Mesenteric fat pad (tissue), 1 donor: ENCODE data around the gene SLC15A3. TPM values are rescaled to one million over a fixed set of nuclear protein-coding genes. Genes with fewer than 3 reads are reported as not detected.

Experiments used
- DNase-seq: peaks from one replicate; pipeline ENCODE4 v3.0.0-alpha.2; 2020; ENCODE audit warnings: low spot score
- total RNA-seq: library from RNA; stranded (reverse); fragmentation: NEBNext Ultra II Directional; extraction: Animal tissue kit (Norgen Biotek cat#: 25700); gene quantifications from one replicate; pipeline ENCODE4 v1.2.1, GENCODE V29; 2021
- donor health status: DM: yes; HTN: yes; CAD: no.

Gene SLC15A3
- total RNA-seq, 1 donor from 2014 or later: 47.4 TPM

DNA sequence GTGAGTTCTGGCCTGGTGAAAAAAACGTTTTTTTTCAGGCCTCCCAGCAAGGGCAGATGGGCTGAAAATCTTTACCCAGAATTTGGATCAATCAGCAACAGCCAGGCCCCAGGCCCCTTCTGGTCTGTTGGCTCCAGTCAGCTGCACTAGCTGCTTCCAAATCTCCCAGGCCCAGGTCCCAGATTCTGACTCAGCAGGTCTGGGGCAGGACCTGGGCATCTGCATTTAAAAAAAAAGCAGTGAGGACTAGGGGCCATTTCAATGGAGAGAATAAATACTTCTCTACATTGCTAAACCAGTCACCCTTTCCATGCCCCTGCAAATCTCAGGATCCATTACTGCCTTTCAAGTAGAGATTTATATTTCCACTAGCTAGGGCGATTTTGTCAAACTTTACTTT lies 4.3 kb downstream of the SLC15A3 start:
- DNase-seq: no peak

DNA sequence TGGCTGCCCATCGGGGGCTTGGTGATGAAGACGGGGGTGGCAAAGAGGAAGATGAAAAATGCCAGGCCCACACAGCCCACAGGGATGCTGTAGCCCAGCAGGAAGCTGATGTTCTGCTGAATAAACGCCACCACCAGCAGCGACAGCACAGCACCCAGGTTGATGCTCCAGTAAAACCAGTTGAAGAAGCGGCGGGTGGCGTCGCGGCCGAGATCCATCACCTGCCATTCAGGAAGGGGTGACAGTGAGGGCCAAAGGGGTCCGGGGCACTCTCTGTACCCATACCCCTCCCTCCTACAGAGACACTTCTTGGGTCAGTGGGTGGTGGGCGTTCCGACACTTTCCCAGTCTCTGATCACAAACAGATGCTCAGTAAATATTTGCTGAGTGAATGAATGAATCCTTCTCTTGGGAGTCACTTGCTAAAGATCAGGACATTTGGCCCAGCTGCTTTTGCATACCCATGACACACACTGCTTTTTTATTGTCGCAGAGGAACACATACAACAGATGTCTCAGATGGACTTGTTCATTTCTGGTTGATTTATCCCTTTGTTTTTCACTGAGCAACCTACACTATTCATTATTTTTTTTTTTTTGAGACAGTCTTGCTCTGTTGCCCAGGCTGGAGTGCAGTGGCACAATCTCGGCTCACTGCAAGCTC lies 5.2 kb downstream of the SLC15A3 start:
- DNase-seq: no peak

DNA sequence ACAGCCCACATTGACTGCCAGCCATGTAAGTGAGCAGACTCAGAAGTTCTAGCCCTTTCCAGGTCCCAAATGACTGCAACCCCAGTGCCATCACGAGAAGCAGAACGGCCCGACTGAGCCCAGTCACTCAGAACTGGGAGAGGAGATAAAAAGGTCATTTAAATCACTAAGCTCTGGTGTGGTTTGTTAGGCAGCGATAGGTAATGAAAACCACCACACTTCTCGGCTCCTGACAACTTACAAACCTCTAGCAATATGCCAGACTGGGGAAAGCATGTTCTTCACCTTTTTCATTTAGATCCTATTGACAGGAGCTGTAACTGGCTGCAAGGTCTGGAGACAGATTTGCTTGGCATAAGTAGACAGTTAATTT lies 6.7 kb downstream of the SLC15A3 start:
- no peak for DNase-seq

DNA sequence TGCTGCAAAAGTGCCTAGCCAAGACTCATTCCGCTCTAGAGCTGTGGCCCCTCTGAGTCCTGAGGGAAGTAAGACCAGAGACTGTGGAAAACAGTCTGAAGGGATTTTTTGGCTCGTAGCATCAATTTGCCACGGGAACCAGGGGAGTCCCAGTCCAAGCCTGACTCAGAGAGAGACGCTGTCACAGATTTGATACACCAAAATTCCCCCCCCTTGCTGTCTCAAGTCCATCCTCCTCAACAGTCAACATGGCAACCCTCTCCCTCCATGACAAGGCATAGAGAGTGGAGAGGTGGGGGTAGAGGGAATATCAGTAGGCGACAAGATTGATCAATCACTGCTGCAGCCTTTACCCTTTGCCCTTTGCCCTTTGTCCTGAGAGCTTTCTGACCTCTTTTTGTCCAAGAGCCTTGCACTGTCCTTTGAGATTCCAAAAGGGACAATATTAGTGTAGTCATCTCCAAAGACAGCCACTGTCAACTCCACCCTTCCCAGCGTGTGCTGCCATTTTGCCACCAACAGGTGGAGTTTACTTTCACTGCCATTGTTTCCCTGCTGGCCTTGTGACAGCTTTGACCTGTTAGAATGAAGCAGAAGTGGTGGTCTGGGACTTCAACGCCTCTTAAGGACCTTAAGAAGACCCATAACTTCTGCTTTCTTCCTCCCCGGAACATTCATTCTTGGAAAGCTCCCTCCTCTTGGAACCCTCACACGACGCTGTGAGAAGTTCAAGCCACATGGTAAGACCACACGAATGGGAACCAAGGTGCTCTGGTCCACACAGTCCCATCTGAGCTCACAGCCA lies 7.3 kb downstream of the SLC15A3 start:
- no peak for DNase-seq

DNA sequence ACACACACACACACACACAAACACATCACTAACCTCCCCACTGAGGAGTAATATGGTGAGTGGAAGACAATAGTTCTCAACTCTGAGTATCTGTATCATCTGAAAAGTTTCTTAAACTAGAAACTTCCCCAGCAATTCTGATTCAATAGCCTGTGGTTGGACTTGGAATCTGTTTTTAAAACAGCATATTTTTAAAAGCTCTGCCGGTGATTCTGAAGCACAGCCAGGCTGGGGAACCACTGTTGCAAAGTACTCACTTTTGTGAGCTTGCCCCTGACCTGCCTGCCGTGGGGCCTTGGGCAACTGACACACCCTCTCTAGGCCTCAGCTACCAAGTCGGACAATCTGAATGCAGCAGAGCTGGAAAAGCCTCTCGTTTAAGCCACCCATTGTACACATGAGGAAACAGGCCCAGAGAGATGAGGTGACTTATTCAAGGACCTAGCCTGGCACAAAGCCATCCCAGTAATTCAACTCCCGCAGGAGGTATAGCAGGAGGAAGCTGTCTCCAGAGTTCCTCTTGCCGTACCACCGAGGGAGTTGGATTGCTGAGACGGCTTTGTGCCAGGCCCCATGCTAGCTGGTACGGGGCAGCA lies 8.9 kb downstream of the SLC15A3 start:
- no peak for DNase-seq

DNA sequence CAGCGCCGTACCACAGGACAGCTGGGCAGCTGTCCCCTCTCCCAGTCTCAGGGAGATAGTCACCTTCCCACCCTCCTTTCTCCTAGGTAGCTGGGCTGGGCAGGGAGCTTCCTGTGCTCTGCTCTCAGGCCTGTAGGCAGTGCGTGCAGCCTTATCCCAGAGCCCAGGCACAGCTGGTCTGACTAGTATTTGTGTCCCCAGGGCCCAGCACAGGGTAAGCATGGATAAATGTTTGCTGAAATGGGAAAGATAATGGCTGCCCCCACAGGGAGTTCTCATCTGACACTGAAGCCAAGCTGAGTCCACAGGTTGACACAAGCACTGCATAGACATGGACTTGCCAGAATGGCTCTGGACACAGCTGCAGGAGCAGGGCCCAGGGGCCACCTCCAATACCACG lies 9.8 kb downstream of the SLC15A3 start:
- no peak for DNase-seq

DNA sequence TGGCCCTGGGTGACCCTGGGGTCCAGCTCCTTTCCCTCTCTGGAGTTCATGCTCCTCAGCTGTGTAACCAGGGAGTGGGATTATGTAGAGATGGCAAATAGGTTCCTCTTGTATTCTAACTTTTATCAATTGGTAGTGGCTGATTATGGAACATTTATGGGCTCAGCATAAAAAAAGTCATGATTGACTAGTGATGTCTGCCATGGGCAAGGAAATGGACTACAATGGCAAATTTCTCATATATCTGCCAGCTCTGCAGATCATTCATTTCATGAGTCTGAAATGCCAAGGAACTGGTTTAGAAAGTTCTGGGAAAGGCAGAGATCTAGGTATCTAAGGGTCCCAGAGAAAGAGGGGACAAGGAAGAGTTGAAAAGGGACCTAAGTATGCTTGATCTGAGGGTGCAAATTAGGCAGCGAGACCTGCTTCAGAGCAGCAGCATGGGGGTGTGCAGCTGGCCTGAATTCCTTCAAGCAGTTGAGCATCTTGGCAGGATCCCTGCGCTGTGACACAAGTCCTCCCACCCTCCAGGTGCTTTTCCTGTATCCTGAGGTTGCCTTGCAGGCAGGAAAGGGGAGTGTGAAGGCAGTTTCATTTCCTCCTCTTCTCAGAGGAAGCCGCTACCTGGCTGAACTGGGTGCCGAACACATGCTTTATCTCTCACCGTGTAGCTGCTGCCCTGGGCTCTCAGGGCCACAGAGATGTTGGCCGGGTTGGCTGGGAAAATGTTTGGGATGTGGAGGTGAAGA lies 10.4 kb downstream of the SLC15A3 start:
- DNase-seq: no peak

DNA sequence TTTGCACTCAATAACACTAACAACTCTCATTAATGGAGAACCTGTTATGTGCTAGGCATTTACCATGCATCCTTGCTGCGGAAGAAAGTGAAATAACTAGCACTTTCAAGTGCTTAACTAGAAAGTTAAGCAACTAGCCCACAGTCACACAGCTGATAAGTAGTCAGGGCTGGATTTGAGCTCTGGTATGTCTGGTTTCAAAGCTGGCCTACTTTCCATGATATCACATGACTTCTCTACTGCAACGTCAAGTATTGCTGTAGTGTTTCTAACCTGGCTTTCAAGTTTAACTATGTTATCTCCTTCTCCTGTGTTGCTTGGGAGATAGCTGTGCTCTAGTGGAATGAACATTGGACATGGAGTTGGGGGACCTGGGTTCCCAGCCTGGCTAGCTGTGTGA lies 12.1 kb downstream of the SLC15A3 start:
- DNase-seq: no peak

DNA sequence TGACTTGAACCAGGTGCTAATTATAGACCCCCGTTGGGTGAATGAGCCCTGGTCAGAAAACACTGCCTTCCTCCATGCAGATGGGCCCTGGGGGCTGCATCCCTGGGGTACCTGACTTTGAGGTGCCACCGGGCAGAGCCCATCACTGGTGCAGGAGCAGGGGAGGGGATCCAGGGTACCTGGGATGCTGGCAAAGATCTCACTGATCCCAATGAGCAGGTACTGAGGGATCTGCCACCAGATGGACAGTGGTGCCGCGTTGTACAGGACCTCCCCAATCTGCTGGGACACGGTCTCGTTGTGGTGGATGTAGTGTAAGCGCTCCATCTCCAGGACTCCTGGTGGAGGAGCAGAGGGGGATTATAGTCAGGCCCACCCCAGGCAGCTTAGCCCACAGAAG lies 12.7 kb downstream of the SLC15A3 start:
- no peak for DNase-seq

DNA sequence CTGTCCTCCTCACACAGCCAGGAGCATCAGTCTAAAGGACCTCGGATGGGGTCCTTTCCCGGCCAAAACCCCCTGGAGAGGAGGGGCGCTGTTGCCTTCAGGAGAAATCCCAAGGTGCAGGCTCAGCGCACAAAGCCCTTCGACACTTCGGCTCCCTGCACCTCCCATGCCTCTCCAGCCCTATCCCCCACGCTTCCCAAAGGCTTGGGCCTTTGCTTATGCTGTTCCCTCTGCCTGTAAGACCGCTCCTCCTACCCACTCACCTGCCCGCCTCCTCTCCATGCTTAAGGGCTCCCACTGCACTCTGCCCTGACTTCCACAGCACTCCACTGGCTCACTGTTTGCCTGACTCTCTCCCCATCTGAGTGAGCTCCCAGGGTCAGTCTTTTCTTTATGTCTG lies 13.5 kb downstream of the SLC15A3 start:
- no peak for DNase-seq

DNA sequence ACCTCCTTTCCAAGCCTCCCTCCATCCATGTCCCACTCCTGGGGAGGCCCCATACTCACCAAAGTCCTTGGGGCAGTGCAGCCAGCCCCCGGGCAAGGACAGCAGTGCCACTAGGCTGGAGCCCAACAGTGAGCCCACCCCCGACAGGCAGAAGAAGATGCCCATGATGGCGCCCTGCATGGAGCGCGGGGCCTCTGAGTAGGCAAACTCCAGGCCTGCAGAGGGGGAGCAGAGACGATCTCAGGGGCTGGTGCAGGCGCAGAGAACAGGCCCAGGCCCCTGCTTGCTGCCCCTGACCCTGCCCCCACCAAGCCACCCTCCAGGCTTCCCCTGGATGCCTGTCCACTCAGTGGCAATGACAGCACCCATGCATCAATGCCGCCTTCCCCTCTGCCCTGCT lies 14.2 kb downstream of the SLC15A3 start:
- no peak for DNase-seq

DNA sequence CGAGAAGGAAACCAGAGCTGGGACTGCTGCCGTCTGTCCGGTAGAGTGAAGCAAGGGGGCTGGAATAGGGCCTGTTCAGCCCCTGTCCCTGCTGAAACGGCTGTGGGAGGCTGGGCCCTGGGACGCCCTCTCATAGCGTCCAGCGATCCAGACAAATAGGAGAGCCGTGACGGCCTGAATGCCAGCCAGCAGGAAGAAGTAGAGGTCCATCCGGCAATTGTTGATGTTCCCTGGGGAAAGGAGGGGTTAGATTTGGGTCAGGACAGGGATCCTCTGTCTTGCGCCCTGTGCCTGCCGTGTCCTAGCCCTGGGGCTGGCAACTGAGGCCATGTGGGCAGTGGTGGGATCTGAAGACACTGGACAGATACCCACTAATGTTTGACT lies 14.8 kb downstream of the SLC15A3 start:
- DNase-seq: no peak

DNA sequence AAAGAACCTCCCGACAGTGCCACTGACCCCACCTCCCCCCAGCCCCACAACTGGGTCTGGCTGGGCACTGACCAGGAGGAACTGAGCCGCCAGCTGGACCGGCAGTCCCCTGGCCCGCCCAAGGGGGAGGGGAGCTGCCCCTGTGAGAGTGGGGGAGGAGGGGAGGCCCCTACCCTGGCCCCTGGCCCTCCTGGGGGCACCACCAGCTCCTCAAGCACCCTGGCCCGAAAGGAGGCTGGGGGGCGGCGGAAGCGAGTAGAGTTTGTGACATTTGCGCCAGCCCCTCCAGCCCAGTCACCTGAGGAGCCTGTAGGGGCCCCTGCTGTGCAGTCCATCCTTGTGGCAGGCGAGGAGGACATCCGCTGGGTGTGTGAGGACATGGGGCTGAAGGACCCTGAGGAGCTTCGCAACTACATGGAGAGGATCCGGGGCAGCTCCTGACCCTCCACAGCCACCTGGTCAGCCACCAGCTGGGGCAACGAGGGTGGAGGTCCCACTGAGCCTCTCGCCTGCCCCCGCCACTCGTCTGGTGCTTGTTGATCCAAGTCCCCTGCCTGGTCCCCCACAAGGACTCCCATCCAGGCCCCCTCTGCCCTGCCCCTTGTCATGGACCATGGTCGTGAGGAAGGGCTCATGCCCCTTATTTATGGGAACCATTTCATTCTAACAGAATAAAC lies 15.4 kb downstream of the SLC15A3 start:
- no peak for DNase-seq

DNA sequence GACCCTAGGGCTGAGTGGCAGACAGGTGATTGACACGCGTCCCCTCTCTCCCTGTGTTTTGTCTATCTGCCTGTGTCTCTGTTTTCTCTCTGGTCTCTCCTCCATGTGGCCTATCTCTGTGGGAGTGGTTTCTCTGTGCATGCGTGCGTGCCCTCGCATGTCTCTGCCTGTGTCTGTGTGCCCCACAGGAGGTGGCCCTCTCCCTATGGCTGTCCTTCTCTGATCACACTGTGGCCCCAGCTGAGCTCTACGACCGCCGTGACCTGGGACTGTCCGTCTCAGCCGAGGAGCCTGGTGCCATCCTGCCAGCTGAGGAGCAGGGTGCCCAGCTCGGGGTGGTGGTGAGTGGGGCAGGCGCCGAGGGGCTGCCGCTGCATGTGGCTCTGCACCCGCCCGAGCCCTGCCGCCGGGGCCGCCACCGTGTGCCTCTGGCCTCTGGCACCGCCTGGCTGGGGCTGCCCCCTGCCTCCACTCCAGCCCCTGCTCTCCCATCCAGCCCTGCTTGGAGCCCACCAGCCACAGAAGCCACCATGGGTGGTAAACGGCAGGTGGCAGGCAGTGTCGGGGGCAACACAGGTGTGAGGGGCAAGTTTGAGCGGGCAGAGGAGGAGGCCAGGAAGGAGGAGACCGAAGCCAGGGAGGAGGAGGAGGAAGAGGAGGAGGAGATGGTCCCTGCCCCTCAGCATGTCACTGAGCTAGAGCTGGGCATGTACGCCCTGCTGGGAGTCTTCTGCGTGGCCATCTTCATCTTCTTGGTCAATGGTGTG lies 16.1 kb downstream of the SLC15A3 start:
- no peak for DNase-seq

DNA sequence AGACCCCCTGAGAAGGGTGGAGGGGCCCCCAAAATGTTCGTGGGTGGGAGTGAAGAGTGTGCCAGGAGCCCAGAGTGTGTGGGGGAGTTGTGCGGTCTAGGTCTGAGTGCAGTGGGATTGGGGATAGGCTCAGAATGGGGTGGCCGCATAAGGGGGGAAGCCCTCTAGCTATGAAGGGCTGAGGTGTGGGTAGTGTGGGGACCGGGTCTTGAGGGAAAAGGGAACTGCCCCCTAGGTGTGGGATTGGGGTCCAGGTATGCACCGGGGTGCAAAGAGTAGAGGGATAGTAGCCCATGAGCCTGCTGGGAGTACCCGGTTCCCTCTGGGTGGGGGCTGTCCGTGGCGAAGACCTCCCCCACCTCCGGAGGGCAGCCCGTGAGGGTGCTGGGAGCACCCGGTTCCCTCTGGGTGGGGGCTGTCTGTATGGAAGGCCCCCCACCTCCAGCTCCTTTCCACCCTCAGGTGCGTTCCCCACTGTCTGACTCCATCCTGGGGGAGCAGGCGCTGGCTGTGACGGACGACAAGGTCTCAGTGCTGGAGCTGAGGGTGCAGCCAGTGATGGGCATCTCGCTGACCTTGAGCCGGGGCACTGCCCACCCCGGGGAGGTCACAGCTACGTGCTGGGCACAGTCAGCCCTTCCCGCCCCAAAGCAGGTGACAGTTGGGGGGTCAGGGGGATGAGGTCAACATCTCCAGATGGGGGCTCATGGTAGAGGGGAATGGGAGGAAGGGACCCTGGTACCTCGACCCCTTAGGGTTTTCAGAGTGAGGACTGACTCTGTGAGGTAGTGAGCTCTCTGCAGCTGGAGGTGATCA lies 17.0 kb downstream of the SLC15A3 start:
- DNase-seq: no peak

DNA sequence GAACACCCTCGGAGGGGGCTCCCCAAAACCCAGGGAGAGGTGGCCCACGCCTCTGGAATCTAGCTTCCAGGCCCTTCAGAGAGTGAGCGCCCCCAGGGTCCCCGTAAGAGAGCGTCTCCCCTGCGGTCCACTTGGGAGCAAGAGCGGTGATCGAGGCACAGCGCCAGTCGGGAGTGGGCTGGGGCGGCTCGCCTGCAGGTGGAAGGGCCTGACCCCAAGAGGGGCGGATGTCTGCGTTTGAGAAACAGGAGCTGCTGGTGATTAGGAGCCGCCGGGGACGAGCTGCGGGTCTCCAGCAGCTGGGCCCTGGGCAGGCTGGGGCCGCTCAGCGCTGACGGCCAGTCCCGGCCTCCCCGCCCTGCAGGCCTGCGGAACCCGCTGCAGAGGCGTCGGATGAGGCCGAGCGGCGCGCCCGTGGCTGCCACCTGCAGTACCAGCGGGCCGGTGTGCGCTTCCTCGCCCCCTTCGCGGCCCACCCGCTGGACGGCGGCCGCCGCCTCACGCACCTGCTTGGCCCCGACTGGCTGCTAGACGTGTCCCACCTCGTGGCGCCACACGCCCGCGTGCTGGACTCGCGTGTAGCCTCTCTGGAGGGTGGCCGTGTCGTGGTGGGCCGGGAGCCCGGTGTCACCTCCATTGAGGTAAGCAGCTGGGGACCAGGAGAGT lies 17.7 kb downstream of the SLC15A3 start:
- no peak for DNase-seq

DNA sequence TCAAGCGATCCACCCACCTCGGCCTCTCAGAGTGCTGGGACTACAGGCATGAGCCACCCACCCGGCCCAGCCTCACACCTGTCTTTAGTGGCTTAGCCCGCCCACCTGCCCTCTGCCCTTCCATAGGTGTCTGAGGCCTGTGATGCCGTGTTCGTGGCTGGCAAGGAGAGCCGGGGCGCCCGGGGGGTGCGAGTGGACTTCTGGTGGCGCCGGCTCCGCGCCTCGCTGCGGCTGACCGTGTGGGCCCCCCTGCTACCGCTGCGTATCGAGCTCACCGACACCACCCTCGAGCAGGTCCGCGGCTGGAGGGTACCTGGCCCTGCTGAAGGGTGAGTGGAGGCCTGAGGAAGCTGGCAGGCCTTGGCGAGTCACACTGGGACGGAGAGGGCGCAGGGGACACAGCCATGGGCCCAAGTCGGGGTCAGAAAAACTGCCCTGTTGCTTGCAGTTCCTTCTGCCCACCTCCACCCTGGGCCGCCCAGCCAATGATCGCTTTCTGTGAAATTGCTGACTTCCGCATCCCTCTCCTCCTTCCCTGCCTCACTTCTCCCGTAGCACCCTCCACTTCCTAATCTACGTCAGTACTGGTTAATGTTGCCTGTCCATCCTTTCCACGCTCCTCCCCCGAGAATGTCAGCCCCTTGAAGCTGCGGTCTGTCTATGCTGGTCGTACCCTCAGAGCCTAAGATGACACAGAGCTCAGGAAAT lies 18.4 kb downstream of the SLC15A3 start:
- no peak for DNase-seq

DNA sequence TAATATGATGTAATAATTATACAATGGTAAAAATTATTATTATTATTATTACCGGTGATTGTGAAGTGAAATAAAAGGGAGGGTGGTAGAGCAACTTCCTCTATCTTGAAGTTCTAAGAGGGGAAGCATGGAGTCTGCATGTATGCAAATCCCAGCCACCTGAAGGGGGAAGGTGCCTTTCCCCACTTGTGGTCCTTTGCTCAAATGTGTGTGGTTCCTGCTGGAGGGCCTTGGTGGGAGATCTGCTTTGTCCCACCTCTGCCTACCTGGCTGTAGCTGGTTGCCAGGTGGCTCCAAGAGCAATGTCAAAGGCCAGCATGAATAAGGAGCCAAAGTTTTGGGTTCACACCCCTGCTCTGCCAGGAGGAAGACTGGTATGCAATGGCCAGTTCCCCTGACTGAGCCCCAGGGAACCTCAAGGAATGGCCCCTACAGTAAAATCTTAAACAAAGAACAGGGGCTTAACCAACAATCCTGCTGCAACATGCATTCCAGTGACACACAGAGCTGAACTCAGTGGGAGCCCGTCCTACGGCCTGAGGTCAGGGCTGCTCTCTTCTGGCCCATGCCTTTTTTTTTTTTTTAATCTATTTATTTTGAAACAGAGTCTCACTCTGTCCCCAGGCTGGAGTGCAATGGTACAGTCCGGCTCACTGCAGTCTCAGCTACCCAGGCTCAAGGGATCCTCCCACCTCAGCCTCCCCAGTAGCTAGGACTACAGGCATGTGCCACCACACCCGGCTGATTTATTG lies 19.2 kb downstream of the SLC15A3 start:
- no peak for DNase-seq
